Hepatocyte (in vitro differentiated cells): ENCODE data around the gene ABI3BP.

Experiments used
- EZH2 ChIP-seq: fragments of 200-600 bp; sonication (generic); IDR thresholded peaks from 2 replicates; pipeline ENCODE4 v1.6.1; 2016; ENCODE audit warnings: antibody characterized with exemption, mild to moderate bottlenecking, borderline replicate concordance
- EZH2phosphoT487 ChIP-seq: fragments of 200-600 bp; sonication (generic); IDR thresholded peaks from one replicate; pipeline ENCODE4 v1.6.1; 2018; ENCODE audit warnings: antibody characterized with exemption, mild to moderate bottlenecking, low read depth, moderate library complexity; ENCODE audit not compliant: unreplicated experiment, severe bottlenecking
- TF ChIP-seq, protein P1 (sequence below): fragments of 200-600 bp; sonication (generic); IDR thresholded peaks from 2 replicates; pipeline ENCODE4 v1.5.1; 2016; ENCODE audit warnings: antibody characterized with exemption, mild to moderate bottlenecking; ENCODE audit not compliant: poor library complexity

DNA sequence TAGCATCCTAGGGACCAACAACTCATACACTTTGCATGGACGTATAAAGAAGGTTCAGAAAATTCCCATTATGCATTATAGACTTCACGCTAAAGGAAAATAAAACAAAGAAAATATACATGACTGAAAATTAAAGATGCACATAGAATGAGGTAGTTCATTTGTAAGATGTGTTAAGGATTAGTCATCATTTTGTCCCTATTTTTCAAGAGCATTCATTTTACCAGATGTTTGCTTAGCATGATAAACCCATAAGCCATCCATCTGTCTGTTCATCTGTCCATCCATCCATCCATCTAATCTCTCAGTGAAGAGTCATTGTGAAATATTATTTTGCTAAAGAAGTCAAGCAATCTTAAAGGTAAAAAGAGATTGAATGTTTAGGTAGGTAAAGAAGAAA, 203.6 kb downstream of the ABI3BP start:
- TF ChIP-seq EZH2 = no peak
- TF ChIP-seq, protein P1, sequence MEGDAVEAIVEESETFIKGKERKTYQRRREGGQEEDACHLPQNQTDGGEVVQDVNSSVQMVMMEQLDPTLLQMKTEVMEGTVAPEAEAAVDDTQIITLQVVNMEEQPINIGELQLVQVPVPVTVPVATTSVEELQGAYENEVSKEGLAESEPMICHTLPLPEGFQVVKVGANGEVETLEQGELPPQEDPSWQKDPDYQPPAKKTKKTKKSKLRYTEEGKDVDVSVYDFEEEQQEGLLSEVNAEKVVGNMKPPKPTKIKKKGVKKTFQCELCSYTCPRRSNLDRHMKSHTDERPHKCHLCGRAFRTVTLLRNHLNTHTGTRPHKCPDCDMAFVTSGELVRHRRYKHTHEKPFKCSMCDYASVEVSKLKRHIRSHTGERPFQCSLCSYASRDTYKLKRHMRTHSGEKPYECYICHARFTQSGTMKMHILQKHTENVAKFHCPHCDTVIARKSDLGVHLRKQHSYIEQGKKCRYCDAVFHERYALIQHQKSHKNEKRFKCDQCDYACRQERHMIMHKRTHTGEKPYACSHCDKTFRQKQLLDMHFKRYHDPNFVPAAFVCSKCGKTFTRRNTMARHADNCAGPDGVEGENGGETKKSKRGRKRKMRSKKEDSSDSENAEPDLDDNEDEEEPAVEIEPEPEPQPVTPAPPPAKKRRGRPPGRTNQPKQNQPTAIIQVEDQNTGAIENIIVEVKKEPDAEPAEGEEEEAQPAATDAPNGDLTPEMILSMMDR = no peak
- no peak for TF ChIP-seq EZH2phosphoT487
